Gastrocnemius medialis (tissue), 4 donors: Measurements from ENCODE around the gene YPEL1. TPM values are rescaled to one million over a fixed set of nuclear protein-coding genes. Genes with fewer than 3 reads are reported as not detected.

Experiments used
- ATAC-seq, 2 donors: fragments of 150-250 bp; one replicate each; pipeline ENCODE4 v1.9.1; 2016
- DNase-seq, 2 donors: peaks; one replicate each; pipeline ENCODE4 v3.0.0-alpha.2; 2019
- H3K27ac ChIP-seq, 4 donors: fragments of 200-600 bp; sonication (generic); 1 replicate in 1 of 4; 2 replicates in 3 of 4; pipeline ENCODE4 v1.5.1; 2016 to 2018; ENCODE audit warnings: mild to moderate bottlenecking in 2 of 4, moderate library complexity in 1 of 4
- H3K27me3 ChIP-seq, 3 donors: fragments of 200-600 bp; sonication (generic) in 2 of 3; 1 replicate in 1 of 3; 2 replicates in 2 of 3; pipeline versions ENCODE4 v1.5.1 to v1.6.0; 2016 to 2019; ENCODE audit warnings: mild to moderate bottlenecking in 1 of 3, moderate library complexity in 1 of 3
- H3K36me3 ChIP-seq, 2 donors: fragments of 200-600 bp; sonication (generic) in 1 of 2; one replicate each; pipeline ENCODE4 v1.5.1; 2017 to 2018
- H3K4me1 ChIP-seq, 2 donors: fragments of 200-600 bp; sonication (generic) in 1 of 2; one replicate each; pipeline ENCODE4 v1.5.1; 2016 to 2017; ENCODE audit warnings: mild to moderate bottlenecking in 2 of 2
- H3K4me3 ChIP-seq, 4 donors: fragments of 200-600 bp; sonication (generic) in 3 of 4; 1 replicate in 1 of 4; 2 replicates in 3 of 4; pipeline ENCODE4 v1.5.1; 2016 to 2019; ENCODE audit warnings: mild to moderate bottlenecking in 2 of 4
- H3K9me3 ChIP-seq, 3 donors: fragments of 200-600 bp; sonication (generic) in 2 of 3; 1 replicate in 1 of 3; 2 replicates in 2 of 3; pipeline ENCODE4 v1.5.1; 2016 to 2019
- POLR2A ChIP-seq, 2 donors: fragments of 450-650 bp; IDR thresholded peaks; one replicate each; pipeline ENCODE4 v1.6.1; 2017; ENCODE audit warnings: antibody characterized with exemption in 2 of 2, mild to moderate bottlenecking in 2 of 2, moderate library complexity in 2 of 2
- in situ Hi-C, 4 donors: fragments of 200-750 bp; cut with MboI; loops; one replicate each; pipeline versions ENCODE4 v1.15.0 to v1.8.0; 2017; ENCODE audit warnings: low sequenced_read_pairs in 4 of 4
- intact Hi-C: fragments of 100-400 bp; cut with DNase I; formaldehyde crosslinking; loops from one replicate; pipeline ENCODE4 v1.15.1; 2023; ENCODE audit warnings: low total_unique reads
- total RNA-seq, 4 donors: library from RNA; depleted of rRNA; stranded (reverse); fragments of >200 nt; gene quantifications; one replicate each; pipeline versions ENCODE4 v1.1.0 to v1.2.3, GENCODE V29; 2016
- TF ChIP-seq, protein P1 (sequence below), 5 experiments: fragments of 450-650 bp in 3 of 5; fragments of 200-600 bp in 2 of 5; sonication (generic) in 2 of 5; IDR thresholded peaks in 4 of 5; conservative IDR thresholded peaks in 1 of 5; 1 replicate in 4 of 5; 2 replicates in 1 of 5; pipeline ENCODE4 v1.5.1; 2016 to 2019; ENCODE audit warnings: antibody characterized with exemption in 5 of 5, mild to moderate bottlenecking in 3 of 5, moderate library complexity in 3 of 5

The YPEL1 gene
- total RNA-seq, 4 donors from 2014 or later = 23.6 to 42.1 (median 36.4) TPM

DNA sequence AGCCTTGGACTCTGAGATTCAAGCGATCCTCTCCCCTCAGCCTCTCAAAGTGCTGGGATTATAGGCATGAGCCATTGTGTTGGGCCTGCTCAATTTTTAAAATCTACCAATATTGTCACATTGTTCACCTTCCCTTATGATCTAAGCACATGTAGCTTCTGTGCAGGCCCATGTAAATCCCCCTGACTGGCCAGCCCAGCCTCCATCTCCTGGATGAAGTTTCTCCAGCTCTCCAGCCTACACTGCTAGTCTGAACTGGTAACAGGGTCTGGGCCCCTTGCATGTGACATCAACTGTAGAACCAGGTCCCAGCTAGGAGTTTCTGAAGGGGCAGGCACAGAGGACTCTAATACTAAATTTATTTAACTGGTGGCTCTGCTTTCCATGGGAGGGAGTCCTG is 32.8 kb upstream of the YPEL1 start:
- Histone ChIP-seq H3K4me1 (no peaks in the 10 kb centered on the region), H3K4me3 (no peak overlapping the region), H3K9me3 (no peaks in the 10 kb centered on the region), H3K27ac (no peak overlapping the region), H3K27me3 (no peaks in the 10 kb centered on the region), H3K36me3 (peaks cover 2 to 84% of the 10 kb centered on the region in 2 donors)
- in situ Hi-C loops = no loop called here
- TF ChIP-seq, protein P1, sequence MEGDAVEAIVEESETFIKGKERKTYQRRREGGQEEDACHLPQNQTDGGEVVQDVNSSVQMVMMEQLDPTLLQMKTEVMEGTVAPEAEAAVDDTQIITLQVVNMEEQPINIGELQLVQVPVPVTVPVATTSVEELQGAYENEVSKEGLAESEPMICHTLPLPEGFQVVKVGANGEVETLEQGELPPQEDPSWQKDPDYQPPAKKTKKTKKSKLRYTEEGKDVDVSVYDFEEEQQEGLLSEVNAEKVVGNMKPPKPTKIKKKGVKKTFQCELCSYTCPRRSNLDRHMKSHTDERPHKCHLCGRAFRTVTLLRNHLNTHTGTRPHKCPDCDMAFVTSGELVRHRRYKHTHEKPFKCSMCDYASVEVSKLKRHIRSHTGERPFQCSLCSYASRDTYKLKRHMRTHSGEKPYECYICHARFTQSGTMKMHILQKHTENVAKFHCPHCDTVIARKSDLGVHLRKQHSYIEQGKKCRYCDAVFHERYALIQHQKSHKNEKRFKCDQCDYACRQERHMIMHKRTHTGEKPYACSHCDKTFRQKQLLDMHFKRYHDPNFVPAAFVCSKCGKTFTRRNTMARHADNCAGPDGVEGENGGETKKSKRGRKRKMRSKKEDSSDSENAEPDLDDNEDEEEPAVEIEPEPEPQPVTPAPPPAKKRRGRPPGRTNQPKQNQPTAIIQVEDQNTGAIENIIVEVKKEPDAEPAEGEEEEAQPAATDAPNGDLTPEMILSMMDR (IDR thresholded peaks at IDR 0.05 in 4 of 5, conservative IDR thresholded peaks at IDR 0.05 in 1 of 5) = no peak
- no peak for TF ChIP-seq POLR2A (IDR thresholded peaks at IDR 0.05)
- ATAC-seq = no peak
- intact Hi-C loops = no loop called here
- no peak for DNase-seq

DNA sequence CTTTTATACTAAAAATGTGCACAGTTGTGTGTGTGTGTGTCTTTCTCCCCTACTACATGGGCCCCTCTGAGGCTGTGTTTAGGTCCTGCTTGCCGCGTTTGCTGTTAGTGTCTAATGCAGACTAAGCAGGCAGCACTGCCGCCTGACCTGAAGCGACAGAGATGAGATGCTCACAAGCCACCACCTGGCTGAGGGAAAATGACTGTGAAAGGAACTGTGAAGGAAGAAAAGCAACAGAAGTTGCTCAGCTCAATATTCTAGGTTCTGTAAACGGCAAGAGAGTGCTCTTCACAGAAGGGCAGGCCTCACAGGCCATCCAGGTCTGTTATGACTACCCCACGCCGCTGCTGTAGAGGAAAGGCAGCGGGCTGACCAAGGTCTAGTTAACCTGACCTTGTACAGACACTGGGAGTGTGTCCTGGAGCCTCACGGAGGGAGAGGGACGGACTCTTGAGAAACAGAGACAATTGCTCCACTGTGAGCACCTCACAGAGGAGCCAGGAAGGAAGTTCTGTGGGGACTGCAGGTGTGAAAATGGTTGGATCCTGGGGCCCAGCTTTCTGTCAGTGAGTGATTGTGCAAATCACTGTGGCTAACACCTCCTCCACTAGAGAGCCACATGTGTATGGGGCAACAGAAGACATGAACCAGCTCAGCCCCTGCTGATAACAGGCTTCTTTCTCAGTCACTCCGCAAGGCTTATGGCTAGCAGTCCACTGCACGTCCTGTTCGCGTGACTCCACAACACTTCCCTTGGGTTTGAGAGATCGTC is 31.3 kb upstream of the YPEL1 start:
- Histone ChIP-seq H3K9me3 (no peaks in the 10 kb centered on the region), H3K27me3 (no peaks in the 10 kb centered on the region), H3K36me3 (peaks cover 2 to 88% of the 10 kb centered on the region in 2 donors), H3K4me3 (no peak overlapping the region), H3K4me1 (no peaks in the 10 kb centered on the region), H3K27ac (no peak overlapping the region)
- no peak for TF ChIP-seq POLR2A (IDR thresholded peaks at IDR 0.05)
- TF ChIP-seq, protein P1 (IDR thresholded peaks at IDR 0.05 in 4 of 5, conservative IDR thresholded peaks at IDR 0.05 in 1 of 5) = no peak
- intact Hi-C loops = no loop called here
- ATAC-seq (no peak), DNase-seq (peak in 1 of 2 donors; percentile 21)
- in situ Hi-C loops = no loop called here

DNA sequence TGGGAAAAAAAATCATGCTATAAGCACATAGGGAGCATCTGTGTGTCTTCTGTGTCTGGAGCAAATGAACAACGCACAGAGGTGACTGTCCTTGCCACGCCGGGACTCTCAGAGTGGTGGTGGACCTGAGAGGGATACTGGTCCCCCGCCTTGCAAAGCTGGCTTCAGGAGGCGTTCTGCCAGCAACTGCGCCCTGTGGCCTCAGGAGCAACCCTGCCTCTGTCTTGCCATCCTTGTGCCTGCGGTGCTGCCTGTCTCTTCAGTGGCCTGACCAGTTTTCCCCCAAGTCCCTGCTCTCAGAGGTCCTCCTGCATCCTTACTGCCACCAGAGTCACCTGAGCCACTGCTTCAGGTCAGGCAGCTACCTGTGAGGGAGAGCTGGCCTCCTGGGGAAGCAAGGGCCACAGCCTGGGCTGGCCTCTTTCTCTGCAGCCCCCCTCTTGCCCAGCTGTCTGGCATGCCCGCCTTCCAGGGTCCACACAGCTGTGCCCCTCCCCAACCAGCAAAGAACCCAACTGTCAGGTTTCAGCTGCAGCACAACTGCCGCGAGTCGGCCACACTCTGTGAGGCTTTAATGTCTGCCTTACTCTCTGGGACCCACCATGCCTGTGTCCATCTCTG is 30.4 kb upstream of the YPEL1 start:
- Histone ChIP-seq H3K27ac (no peak overlapping the region), H3K36me3 (peaks cover 2 to 88% of the 10 kb centered on the region in 2 donors), H3K9me3 (no peaks in the 10 kb centered on the region), H3K27me3 (no peaks in the 10 kb centered on the region), H3K4me3 (no peak overlapping the region), H3K4me1 (no peaks in the 10 kb centered on the region)
- intact Hi-C loops (no loop called here), in situ Hi-C loops (no loop called here)
- no peak for ATAC-seq
- no peak for TF ChIP-seq POLR2A (IDR thresholded peaks at IDR 0.05)
- TF ChIP-seq, protein P1 (IDR thresholded peaks at IDR 0.05 in 4 of 5, conservative IDR thresholded peaks at IDR 0.05 in 1 of 5) = no peak
- no peak for DNase-seq

DNA sequence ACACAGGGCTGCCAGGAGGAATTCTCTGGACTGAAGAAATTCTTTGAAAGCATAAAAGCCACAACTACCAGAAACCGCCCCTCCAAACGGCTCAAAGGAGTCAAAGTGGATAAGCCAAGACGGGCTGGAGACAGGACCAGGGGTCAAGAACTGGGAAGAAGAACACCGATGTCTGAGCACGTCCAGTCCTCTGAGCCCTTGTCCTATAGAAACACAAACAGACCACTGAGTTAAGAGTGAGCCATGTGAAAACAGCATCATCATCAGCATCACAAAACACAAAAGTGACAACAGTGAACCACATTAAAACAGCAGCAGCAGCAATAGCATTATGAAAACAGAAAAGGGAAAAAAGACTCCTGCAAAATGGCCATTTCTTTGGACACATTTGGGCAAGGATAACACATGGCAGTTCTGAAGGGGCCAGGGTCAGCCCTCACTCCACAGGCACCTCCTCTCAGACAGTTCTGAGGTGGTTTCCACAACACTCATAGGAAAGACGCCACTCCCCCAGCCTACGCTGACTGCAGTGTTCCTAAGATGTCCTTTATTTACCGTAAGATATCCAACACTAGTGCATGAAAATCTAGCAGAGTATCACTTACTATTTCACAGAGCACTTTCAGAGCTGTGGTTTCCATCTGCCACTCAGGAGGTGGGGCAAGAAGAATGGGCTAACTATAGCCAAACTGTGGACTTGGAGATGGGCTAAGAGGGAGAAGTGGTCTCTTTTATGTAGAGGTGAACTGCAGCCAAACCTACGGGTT is 28.6 kb upstream of the YPEL1 start:
- DNase-seq = no peak
- Histone ChIP-seq H3K4me1 (no peaks in the 10 kb centered on the region), H3K9me3 (no peaks in the 10 kb centered on the region), H3K4me3 (no peak overlapping the region), H3K27ac (no peak overlapping the region), H3K27me3 (no peaks in the 10 kb centered on the region), H3K36me3 (peaks cover 2 to 74% of the 10 kb centered on the region in 2 donors)
- TF ChIP-seq, protein P1 (IDR thresholded peaks at IDR 0.05 in 4 of 5, conservative IDR thresholded peaks at IDR 0.05 in 1 of 5) = no peak
- TF ChIP-seq POLR2A (IDR thresholded peaks at IDR 0.05) = no peak
- in situ Hi-C loops (no loop called here), intact Hi-C loops (no loop called here)
- ATAC-seq = no peak
